ENCODE data around the gene DUSP1.

GRCh38 chr5:172735141-172735831 lies 35.7 kb downstream of the DUSP1 start:
- TF ChIP-seq CTCF (IDR thresholded peaks at IDR 0.05 in 2 of 3, conservative IDR thresholded peaks at IDR 0.05 in 1 of 3; ENCODE audit: borderline replicate concordance in 1 of 3, insufficient read depth in 1 of 3, low read depth in 2 of 3, low read length in 2 of 3) (no peak), CEBPB (IDR thresholded peaks at IDR 0.05; ENCODE audit: low read depth) (no peak), CBX3 (IDR thresholded peaks at IDR 0.05; ENCODE audit: low read depth) (no peak), EGR1 (IDR thresholded peaks at IDR 0.05; ENCODE audit: low read depth) (no peak), ATF3 (IDR thresholded peaks at IDR 0.05) (no peak), MAX (IDR thresholded peaks at IDR 0.05) (no peak), ELF1 (IDR thresholded peaks at IDR 0.05; ENCODE audit: borderline replicate concordance, low read depth) (no peak), SIN3A (IDR thresholded peaks at IDR 0.05; ENCODE audit: low read depth) (no peak)

Data from HCT116 (cell line).